Activated naive CD8-positive, alpha-beta T cell treated with anti-CD3 and anti-CD28 coated beads for 36 hours (primary cell): ENCODE measurements around the gene ATXN10. TPM values are rescaled to one million over a fixed set of nuclear protein-coding genes. Genes with fewer than 3 reads are reported as not detected.

Experiments used
- total RNA-seq, 2 experiments: library from RNA; stranded (reverse); gene quantifications; one replicate each; pipeline ENCODE4 v1.2.3, GENCODE V29; 2021

The ATXN10 gene
- total RNA-seq, 2 experiments from 2014 or later: 124 to 130 TPM

Other genes with a start within 250 kb of the ATXN10 start
- under 1 TPM; 0.30 to 0.37 TPM for gene FBLN1, start 169.0 kb upstream of the ATXN10 start, total RNA-seq